SIG-M5 (cell line): Measurements from ENCODE around the gene HCRTR1.

Experiments used
- DNase-seq: peaks from one replicate; lab custom pipeline; 2025; lab: John Stamatoyannopoulos, UW

Gene HCRTR1

GRCh38 chr1:31598980-31599379, 18.5 kb upstream of the HCRTR1 start:
- no peak for DNase-seq

- no peak for DNase-seq
Observed at GRCh38 chr1:31600641-31601040, 16.8 kb upstream of the HCRTR1 start.

- DNase-seq, result no peak
Observed at GRCh38 chr1:31602081-31602480, 15.4 kb upstream of the HCRTR1 start.

GRCh38 chr1:31605908-31606427, 11.5 kb upstream of the HCRTR1 start:
- peak; percentile 88 for DNase-seq

GRCh38 chr1:31607360-31607759, 10.1 kb upstream of the HCRTR1 start:
- no peak for DNase-seq

GRCh38 chr1:31609514-31610118, 7.9 kb upstream of the HCRTR1 start:
- DNase-seq, result no peak

- no peak for DNase-seq
Observed at GRCh38 chr1:31614414-31615005, 3.0 kb upstream of the HCRTR1 start.

- DNase-seq, result no peak
Observed at GRCh38 chr1:31615414-31615813, 2.1 kb upstream of the HCRTR1 start.

- DNase-seq, result no peak
Observed at GRCh38 chr1:31615939-31616338, 1.6 kb upstream of the HCRTR1 start.

GRCh38 chr1:31617916-31618746, 642 bp downstream of the HCRTR1 start:
- DNase-seq, result no peak

GRCh38 chr1:31618916-31619846, 1.7 kb downstream of the HCRTR1 start:
- DNase-seq, result no peak

- DNase-seq, result no peak
Observed at GRCh38 chr1:31620631-31621497, 3.4 kb downstream of the HCRTR1 start.

- no peak for DNase-seq
Observed at GRCh38 chr1:31621498-31621820, 4.0 kb downstream of the HCRTR1 start.

- no peak for DNase-seq
Observed at GRCh38 chr1:31621847-31622730, 4.6 kb downstream of the HCRTR1 start.

- no peak for DNase-seq
Observed at GRCh38 chr1:31623365-31623764, 5.9 kb downstream of the HCRTR1 start.

- DNase-seq, result no peak
Observed at GRCh38 chr1:31624309-31624708, 6.8 kb downstream of the HCRTR1 start.

- DNase-seq, result no peak
Observed at GRCh38 chr1:31624731-31625514, 7.4 kb downstream of the HCRTR1 start.

GRCh38 chr1:31625561-31626222, 8.2 kb downstream of the HCRTR1 start:
- DNase-seq, result no peak
